Measurements from ENCODE around the gene FSTL4.

The FSTL4 gene

GRCh38 chr5:133611357-133612248 is 738 bp downstream of the FSTL4 start:
- DNase-seq (ENCODE audit: low read depth in 3 of 3, low spot score in 1 of 3), result no peak

- peak in 1 of 3 donors; percentile 9 for DNase-seq (ENCODE audit: low read depth in 3 of 3, low spot score in 1 of 3)
These were observed 1.6 kb downstream of the FSTL4 start for GRCh38 chr5:133610489-133611356.

GRCh38 chr5:133607451-133607850 is 4.9 kb downstream of the FSTL4 start:
- no peak for DNase-seq (ENCODE audit: low read depth in 3 of 3, low spot score in 1 of 3)

DNA sequence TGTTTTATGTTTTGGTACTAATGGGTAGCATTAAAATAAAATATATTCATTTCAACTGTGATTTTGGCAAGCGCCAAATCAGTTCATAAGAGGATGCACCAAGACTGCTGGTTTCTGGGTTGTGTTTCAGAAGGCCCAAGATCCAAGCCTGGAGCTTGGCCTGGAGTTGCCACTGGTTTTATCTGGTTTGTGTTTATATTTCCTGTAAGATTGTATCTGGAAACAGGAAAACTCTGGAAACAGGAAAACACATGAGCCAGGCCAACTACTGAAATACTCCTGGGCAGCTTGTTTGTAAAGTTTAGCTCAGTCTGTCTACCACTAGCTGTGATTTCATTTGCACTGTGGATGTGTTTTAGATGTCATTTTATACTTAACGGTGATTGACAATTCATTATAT is 5.5 kb downstream of the FSTL4 start:
- DNase-seq (ENCODE audit: low read depth in 3 of 3, low spot score in 1 of 3), result no peak

DNA sequence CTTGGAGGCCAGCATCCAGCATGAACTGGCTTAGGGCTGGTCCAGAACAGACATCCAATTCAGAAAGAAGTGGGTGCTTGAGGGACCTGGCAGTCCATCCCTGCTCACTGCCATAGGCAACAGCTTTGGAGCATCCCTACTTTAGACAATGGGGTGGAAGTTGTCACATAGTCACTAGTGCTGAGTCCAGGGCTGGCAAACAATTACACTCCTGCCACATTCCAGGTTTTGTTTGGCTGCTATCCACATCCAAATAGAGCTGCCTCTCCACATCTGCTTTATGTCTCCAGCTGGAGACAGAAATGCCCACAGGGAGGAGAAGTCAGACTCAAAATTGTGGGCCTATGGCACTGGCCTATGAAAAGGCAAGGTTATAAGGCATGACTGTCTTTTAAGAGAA is 7.0 kb downstream of the FSTL4 start:
- no peak for DNase-seq (ENCODE audit: low read depth in 3 of 3, low spot score in 1 of 3)

DNA sequence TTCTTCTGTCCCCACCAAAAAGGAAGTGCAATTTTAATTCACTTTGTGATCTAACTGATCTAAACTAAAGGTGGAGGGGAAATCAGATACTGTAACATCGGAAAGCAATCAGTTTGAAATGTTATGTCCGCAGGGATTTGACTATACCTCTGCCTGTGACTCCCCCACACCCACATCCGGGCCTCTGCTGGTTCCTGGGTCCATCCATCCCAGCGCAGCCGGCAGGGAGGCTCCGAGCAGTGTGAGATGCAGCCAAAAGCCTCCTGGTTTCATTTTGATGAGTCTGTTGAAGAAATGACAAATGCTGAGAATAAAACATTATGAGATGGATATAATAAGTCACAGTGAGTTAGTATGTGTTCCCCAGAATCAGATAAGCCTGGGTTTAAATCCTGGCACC is 8.6 kb downstream of the FSTL4 start:
- DNase-seq (ENCODE audit: low read depth in 3 of 3, low spot score in 1 of 3), result no peak

GRCh38 chr5:133602835-133603380 is 9.4 kb downstream of the FSTL4 start:
- DNase-seq (ENCODE audit: low read depth in 3 of 3, low spot score in 1 of 3), result no peak

DNA sequence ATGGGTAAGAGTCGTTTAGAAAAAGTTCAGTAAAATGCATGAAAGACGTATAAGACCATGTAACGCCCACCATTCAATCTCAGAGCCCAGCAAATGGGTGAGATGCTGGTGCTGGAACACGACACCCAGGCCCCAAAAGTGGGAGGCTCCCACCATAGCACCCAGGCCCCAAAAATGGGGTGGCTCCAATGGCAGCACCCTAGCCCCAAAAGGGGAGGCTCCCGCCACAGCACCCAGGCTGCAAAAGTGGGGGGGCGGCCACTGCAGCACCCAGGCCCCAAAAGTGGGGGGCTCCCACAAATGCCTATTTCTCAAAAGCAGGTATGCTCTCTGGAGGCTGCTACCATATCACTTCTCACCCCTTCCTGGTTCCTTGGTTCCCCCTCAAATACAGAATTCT is 12.7 kb downstream of the FSTL4 start:
- no peak for DNase-seq (ENCODE audit: low read depth in 3 of 3, low spot score in 1 of 3)

DNA sequence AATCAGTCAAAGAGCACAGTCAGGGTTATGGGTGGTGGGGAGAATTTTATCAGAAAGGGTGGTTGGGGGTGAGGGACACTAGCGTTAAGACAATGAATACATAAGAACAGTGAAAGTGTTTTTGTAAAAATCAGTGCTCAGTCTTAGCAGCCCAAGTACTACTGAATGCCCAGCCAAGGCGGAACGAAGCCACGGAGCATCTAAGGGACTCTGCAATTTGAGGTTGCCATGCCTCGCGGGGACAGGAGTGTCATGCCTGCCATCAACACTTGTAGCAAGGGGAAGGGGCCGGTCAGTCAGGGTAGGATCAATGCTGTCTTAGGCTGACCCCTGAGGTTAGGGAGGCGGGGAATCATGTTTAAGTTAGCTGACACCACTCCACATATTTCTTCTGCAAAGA is 13.3 kb downstream of the FSTL4 start:
- DNase-seq (ENCODE audit: low read depth in 3 of 3, low spot score in 1 of 3), result no peak

- DNase-seq (ENCODE audit: low read depth in 3 of 3, low spot score in 1 of 3), result no peak
These were observed 16.3 kb downstream of the FSTL4 start for GRCh38 chr5:133596049-133596448.

- no peak for DNase-seq (ENCODE audit: low read depth in 3 of 3, low spot score in 1 of 3)
These were observed 16.9 kb downstream of the FSTL4 start for GRCh38 chr5:133595465-133595864.

GRCh38 chr5:133589286-133589685 is 23.1 kb downstream of the FSTL4 start:
- no peak for DNase-seq (ENCODE audit: low read depth in 3 of 3, low spot score in 1 of 3)

- no peak for DNase-seq (ENCODE audit: low read depth in 3 of 3, low spot score in 1 of 3)
These were observed 29.4 kb downstream of the FSTL4 start for GRCh38 chr5:133582971-133583370.

- DNase-seq (ENCODE audit: low read depth in 3 of 3, low spot score in 1 of 3), result no peak
These were observed 30.4 kb downstream of the FSTL4 start for GRCh38 chr5:133581918-133582317.

DNA sequence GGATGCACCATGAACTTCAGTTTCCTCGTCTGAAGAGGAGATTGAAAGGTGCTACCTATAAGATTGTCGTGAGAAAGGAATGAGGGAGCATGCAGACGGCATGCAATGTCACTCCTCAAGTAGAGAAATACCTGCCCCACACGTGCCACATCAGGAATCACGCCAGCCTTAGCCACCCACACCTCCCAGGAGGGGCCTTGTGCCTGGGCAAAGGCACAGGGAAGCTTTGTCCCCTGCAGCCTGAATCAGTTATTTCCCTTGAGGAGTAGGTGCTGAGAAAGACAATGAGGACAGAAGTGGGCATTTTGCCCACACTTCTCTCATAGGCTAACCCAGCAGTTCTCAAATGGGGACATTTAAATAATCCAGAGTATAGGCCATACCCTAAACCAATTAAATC is 31.0 kb downstream of the FSTL4 start:
- DNase-seq (ENCODE audit: low read depth in 3 of 3, low spot score in 1 of 3), result no peak

GRCh38 chr5:133580618-133581017 is 31.7 kb downstream of the FSTL4 start:
- no peak for DNase-seq (ENCODE audit: low read depth in 3 of 3, low spot score in 1 of 3)

- DNase-seq (ENCODE audit: low read depth in 3 of 3, low spot score in 1 of 3), result no peak
These were observed 32.6 kb downstream of the FSTL4 start for GRCh38 chr5:133579766-133580165.

- no peak for DNase-seq (ENCODE audit: low read depth in 3 of 3, low spot score in 1 of 3)
These were observed 43.0 kb downstream of the FSTL4 start for GRCh38 chr5:133569347-133569746.

DNA sequence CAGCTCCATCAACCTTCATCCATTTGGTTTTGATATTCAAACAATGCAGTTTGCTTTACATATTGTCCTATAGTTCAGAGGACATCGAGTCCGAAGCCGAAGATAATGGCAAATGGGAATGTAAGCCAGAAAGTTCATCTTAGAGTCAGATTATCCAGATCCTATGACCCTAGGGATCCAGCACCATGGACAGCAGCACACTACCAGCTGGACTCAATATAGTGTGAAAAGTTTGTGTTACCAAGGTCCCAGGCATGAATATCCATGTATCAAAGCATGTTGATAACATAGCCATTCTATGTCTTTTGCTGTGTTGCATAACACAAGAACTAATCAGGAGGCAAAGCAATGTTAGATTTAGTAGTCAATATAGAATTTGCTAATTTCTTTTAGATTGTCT is 46.3 kb downstream of the FSTL4 start:
- no peak for DNase-seq (ENCODE audit: low read depth in 3 of 3, low spot score in 1 of 3)

DNA sequence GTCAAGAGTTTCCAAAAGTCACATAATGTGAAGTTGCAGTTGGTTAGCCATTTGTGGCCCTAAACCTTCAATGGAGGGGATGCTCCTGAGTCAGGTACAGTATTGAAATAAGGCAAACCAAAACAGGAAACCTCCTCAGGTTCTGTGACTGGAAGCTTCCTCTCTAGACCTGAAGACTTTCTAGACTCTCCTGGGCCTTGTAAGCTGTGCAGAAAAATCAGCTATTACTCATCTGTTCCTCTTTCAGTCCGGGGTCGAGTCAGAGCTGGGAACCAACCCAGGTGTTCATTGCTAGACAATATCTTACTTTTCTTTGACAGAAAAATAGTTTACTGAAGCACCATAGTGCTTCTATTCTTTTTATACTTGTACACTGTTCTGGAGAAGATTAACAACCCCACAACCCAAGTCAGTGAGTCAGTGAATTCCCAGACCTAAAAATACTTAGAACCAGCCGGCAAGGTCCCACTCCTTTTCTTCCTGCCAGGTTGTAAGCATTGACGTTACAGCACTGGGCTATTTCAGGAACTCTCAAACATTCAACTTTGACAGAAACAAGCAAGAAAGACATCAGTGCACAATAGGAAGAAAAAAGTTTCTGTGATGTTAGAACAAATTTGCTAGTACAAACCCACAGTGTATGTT is 47.3 kb downstream of the FSTL4 start:
- DNase-seq (ENCODE audit: low read depth in 3 of 3, low spot score in 1 of 3), result no peak

DNA sequence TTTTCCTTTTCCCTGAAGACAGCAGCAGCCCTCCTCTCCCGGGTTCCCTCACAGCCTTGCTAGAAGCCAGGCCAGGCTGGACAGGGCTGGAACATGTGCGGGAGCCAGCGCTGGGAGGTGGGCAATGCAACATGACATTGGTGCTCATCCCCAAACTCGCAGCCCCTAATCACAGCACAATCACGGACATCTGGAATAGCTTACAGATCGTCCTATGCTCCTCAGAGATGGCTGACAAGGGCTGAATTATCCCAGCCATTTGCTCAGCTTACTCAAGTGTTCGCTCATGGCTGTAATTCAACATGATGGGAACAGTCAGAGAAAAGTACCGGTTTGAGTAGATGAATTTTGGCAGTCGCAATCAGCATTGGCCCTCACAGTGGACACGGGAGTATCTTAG is 49.8 kb downstream of the FSTL4 start:
- DNase-seq (ENCODE audit: low read depth in 3 of 3, low spot score in 1 of 3), result no peak
